HG03575 (cell line): Measurements from ENCODE around the gene GOLGA1.
"Not testable (repeated sequence)": the region's sequence is repeated elsewhere in the genome, so short reads cannot be mapped to it uniquely, and the experiment has no call there.

Source experiments
- ATAC-seq: cut with Tn5 transposase; IDR thresholded peaks from one replicate; pipeline ENCODE4 v1.9.1; 2021; ENCODE audit not compliant: unreplicated experiment, insufficient number of reproducible peaks, low FRiP score; ENCODE audit errors: extremely low read depth

Gene GOLGA1

GRCh38 chr9:124940894-124941678 is at the start of gene GOLGA1:
GOLGA1 (minus strand) TSS chr9:124941083; CDS start chr9:124938711, 2,372 bp downstream.
- no peak for ATAC-seq

- no peak for ATAC-seq
Measured at GRCh38 chr9:124983698-124984097, 42.8 kb upstream of the GOLGA1 start.

- ATAC-seq: no peak
Measured at GRCh38 chr9:124980431-124980830, 39.5 kb upstream of the GOLGA1 start.

GRCh38 chr9:124975131-124975530 is 34.2 kb upstream of the GOLGA1 start:
- ATAC-seq: no peak

GRCh38 chr9:124973807-124974206 is 32.9 kb upstream of the GOLGA1 start:
- no peak for ATAC-seq

GRCh38 chr9:124972241-124972770 is 31.4 kb upstream of the GOLGA1 start:
- no peak for ATAC-seq

GRCh38 chr9:124969401-124969800 is 28.5 kb upstream of the GOLGA1 start:
- no peak for ATAC-seq

GRCh38 chr9:124968238-124968637 is 27.4 kb upstream of the GOLGA1 start:
- ATAC-seq: no peak

- not testable (repeated sequence) for ATAC-seq
Measured at GRCh38 chr9:124965775-124966568, 25.1 kb upstream of the GOLGA1 start.

GRCh38 chr9:124964604-124965003 is 23.7 kb upstream of the GOLGA1 start:
- no peak for ATAC-seq

GRCh38 chr9:124964056-124964455 is 23.2 kb upstream of the GOLGA1 start:
- ATAC-seq: no peak

GRCh38 chr9:124960409-124960752 is 19.5 kb upstream of the GOLGA1 start:
- ATAC-seq: no peak

GRCh38 chr9:124959671-124960408 is 19.0 kb upstream of the GOLGA1 start:
- not testable (repeated sequence) for ATAC-seq

GRCh38 chr9:124954255-124954654 is 13.4 kb upstream of the GOLGA1 start:
- ATAC-seq: no peak

GRCh38 chr9:124950050-124950718 is 9.3 kb upstream of the GOLGA1 start:
- ATAC-seq: no peak

- ATAC-seq: no peak
Measured at GRCh38 chr9:124949387-124949786, 8.5 kb upstream of the GOLGA1 start.

GRCh38 chr9:124947727-124948391 is 7.0 kb upstream of the GOLGA1 start:
- ATAC-seq: no peak

- no peak for ATAC-seq
Measured at GRCh38 chr9:124946167-124946566, 5.3 kb upstream of the GOLGA1 start.
